Measurements from ENCODE around the gene GALR2. TPM values are rescaled to one million over a fixed set of nuclear protein-coding genes. Genes with fewer than 3 reads are reported as not detected.
"Not testable (repeated sequence)": the region's sequence is repeated elsewhere in the genome, so short reads cannot be mapped to it uniquely, and the experiment has no call there.

Gene GALR2, protein sequence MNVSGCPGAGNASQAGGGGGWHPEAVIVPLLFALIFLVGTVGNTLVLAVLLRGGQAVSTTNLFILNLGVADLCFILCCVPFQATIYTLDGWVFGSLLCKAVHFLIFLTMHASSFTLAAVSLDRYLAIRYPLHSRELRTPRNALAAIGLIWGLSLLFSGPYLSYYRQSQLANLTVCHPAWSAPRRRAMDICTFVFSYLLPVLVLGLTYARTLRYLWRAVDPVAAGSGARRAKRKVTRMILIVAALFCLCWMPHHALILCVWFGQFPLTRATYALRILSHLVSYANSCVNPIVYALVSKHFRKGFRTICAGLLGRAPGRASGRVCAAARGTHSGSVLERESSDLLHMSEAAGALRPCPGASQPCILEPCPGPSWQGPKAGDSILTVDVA
- total RNA-seq (ENCODE audit: insufficient read depth, low replicate concordance): 6.7 TPM

- DNase-seq (ENCODE audit: low spot score): no peak
These were observed at the start of gene GALR2 for GRCh38 chr17:76074390-76075363. TSS of gene GALR2 (plus strand) at chr17:76074781. CDS start at chr17:76074884, 103 bp downstream.

DNA sequence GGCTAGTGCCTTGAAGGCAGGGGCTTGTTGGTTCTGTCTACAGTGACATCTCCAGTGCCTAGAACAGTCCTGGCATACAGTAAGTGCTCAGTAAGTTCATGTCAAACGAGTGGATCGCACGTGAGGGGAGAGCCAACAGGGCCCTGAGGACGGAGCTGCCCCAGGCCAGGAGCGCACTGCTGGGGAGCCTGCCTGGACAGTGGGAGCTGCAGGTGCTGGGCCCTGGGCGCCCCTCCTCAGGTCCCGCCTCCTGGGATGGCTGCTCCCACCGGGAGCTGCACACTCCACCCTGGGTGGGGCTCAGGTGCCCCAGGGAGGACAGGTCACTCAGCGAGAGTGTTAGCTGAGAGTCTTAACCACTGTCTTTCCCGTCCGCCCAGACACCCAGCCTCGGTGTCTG lies 49.3 kb upstream of the GALR2 start:
- no peak for DNase-seq (ENCODE audit: low spot score)

DNA sequence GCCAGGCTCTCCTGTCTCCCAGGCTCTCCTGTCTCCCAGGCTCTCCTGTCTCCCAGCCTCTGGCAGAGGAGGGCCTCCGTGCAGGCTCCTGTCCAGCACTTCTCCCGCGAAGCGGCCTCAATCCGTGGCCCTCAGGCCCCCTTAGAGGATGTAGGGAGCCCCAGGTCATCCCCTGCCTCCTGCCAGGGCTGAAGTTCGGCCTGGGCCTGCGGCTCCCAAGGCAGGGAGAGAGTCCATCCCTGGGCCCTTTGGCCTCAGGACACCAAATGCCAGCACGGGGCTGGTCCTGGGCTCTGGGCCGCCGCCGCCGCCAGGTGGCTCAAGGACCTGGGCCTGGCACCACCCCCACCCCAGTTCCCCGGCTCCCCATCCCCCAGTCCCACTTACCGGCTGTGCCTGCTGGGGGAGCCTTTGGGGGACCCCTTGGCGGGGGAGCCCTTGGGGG lies 47.8 kb upstream of the GALR2 start:
- DNase-seq (ENCODE audit: low spot score): no peak

DNA sequence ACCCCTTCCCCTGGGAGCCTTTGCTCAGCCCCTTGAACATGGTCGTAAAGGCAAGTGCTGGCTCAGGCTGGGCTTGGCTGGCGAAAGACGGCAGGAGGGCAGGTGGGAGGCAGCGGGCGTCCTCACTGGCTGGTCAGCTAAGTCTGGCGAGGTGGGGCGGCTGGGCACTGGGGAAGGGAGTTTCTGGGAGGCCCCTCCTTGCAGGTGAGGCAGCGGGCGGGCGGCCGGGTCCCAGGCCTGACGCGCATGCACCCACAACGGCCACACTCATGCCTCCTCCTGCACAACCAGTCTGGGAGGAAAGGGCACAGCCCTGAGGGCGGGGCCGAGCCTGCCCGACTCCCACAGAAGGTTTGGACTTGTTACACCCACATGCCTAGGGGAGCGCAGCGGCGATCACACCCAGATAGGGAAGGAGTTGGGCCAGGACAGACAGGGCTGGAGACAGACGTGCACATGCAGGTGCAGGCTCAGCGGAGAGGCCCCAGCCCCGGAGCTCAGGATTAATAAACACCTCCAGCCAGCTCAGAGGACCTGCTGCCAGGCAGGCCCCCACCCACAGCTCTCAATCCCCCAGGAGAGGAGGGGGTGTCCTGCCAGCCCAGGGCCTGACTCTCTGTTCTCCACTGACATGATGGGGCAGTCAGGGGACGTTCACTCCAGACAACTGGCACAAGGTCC lies 47.3 kb upstream of the GALR2 start, which contains the start of gene EVPL:
Gene EVPL, minus strand, starts transcription at position 148 of the 681 bp plus-strand sequence. Its CDS starts 108 bp downstream, at position 40.
- peak; percentile 76 for DNase-seq (ENCODE audit: low spot score)

DNA sequence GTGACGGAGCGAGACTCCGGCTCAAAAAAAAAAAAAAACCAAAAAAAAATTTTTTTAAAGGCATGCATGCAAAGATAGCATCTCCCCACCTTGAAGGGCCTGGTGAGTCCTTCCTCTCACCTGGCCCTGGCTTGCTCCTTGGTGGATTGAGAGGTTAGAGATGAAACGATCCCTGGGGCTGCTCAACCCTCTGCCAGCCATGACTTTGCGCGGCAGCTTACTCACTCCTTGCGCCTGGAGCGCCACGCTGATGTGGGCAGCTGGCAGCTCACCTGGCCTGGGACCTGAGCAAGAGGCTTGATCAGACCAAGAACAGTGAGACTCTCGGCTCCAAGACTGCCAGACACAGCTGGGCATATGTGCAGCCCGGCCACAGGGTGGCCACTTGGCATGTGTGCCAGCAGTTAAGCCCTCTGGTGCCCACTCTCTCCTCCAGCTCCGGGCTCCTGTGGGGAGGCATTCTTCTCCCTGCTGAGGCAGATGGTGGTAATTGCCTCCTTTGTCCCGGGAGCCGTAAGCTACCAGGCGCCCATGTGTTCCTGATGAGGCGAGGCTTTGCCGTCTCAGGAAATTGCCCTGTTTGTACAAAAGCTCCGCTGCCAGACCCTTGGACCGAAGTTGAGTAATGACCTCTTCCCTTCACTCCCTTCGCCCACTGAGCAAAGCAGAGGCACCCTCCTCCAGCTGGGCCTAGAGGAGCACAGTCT lies 42.4 kb upstream of the GALR2 start:
- no peak for DNase-seq (ENCODE audit: low spot score)

- no peak for DNase-seq (ENCODE audit: low spot score)
These were observed 41.8 kb upstream of the GALR2 start for GRCh38 chr17:76032780-76033108.

DNA sequence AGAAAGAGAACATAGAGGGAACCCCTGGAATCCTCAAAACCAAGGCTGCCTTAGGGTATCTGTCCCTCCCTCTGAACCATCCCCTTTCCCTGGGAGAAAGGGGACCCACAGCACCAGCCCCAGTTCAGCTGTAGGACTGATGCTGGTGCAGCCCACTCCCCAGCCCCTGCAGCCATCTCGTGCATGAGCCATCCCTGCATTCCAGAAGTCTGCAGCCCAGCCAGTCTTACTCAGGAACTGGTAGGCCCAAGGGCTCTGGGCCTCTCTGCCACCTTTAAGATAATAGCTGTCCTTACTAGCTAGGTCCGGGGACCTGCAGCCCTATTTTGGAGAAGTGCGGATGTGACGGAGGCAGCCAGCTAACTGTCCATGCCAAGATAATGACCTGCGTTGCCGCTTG lies 41.4 kb upstream of the GALR2 start:
- DNase-seq (ENCODE audit: low spot score): no peak

DNA sequence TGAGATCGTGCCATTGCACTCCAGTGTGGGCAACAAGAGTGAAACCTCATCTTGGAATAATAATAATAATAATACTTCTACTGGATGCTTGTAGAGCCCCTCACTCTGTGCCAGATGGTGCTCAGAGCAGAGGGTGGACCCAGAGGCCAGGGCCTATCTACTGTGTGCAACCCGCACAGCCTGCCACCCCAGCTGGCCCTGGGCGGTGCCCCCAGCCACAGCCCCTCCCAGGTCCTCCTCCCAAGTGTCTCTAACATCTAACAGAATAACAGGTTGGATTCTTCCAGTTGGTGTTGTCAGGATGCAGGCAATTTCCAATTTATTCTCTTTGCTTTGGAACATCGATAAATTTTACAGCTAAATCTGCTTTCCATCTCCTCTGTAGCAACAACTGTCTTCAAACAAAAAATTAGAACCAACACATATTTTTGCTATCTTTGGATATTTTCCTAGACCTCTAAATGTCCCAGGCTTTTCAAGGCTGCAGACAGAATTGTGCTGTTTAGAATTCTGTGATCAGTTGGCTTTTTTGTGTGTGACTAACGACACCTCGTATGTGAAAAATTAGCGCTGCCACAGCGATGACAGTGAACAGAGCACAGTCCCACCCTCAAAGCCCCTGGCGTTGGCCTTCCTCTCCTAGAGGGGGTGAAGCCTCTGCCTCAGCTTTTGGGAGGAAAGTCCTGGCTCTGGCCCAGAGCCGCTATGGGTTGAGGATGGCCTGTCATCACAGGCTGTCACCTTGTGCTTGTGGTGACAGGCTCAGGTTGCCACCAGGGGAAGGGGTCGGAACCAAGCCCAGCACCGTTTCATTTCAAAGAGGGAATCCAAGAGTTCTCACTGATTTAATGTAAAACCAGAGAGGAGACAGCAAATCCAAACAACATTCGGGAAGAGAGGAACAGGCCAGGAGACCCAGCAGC lies 39.9 kb upstream of the GALR2 start:
- no peak for DNase-seq (ENCODE audit: low spot score)

DNA sequence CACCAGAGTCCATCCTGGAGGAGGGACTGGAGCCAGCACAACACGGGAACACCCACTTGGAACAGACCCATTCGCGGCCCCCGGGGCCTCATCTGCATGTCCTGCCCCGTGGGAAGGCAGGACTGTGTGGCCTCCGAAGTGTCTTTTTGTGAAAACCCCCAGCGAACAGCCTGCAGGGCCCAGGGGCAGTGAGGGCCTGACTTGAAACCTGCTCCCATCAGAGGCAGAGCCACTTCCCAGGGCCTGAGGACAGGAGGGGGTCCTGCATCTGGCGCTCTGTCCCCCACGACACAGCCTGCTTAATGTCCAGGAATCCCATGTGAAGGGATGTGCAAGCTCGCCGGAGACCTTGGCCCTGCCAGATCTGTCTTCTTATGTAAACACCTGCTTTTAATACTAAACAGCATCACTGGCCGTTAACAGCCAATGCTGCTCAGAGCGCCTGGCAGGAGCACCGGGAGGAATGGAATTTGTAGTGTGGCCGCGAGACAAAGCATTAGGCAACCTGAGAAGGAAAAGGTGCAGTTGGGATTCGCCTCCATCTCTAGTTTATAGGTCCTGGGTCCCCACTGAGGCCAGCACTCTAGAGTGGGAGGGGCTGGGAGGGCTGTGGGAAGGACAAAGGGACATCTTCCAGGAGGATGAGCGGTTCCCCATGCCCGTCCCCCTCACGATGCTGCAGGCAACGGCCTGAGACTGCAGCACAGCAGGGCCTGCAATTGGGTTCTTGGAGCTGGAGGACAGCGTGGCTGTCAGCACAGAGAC lies 37.9 kb upstream of the GALR2 start:
- DNase-seq (ENCODE audit: low spot score): peak; percentile 47

DNA sequence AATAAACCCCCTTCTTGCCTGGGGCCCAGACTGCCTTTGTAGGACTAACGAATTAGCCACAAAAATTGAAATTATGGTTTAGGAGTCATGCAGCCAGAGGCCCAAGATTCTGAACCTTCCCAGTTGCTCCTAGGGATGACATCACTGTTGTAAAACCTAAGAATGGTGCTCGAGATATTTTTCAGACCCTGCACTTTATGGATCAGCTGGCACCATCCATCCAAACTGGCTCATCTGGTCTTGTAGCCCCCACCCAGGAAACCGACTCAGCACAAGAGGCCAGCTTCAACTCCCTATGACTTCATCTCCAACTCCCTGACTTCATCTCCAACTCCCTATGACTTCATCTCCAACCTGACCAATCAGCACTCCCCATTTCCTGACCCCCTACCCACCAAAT lies 36.5 kb upstream of the GALR2 start:
- DNase-seq (ENCODE audit: low spot score): no peak

GRCh38 chr17:76039121-76039520 lies 35.5 kb upstream of the GALR2 start:
- no peak for DNase-seq (ENCODE audit: low spot score)

DNA sequence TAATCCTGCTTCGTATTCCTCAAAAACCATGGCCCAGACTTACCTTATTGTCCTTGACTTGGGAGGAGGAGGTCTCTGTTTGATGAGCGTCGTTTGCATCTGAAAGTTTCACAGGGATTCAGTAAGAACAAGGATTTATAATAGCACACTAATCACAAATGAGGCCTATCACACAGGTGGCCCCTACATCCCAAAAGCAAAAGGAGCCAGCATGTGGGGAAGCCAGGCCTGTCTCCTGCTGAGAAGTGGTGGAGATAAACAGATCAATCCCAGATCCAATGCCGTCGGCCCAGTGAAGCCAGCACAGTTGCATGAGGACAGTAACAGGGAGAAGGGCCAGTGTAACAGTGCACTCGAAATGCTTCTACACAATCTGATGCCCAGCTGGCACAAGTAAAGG lies 34.2 kb upstream of the GALR2 start:
- DNase-seq (ENCODE audit: low spot score): no peak

GRCh38 chr17:76042868-76043267 lies 31.7 kb upstream of the GALR2 start:
- not testable (repeated sequence) for DNase-seq (ENCODE audit: low spot score)

- not testable (repeated sequence) for DNase-seq (ENCODE audit: low spot score)
These were observed 30.0 kb upstream of the GALR2 start for GRCh38 chr17:76044475-76045007.

DNA sequence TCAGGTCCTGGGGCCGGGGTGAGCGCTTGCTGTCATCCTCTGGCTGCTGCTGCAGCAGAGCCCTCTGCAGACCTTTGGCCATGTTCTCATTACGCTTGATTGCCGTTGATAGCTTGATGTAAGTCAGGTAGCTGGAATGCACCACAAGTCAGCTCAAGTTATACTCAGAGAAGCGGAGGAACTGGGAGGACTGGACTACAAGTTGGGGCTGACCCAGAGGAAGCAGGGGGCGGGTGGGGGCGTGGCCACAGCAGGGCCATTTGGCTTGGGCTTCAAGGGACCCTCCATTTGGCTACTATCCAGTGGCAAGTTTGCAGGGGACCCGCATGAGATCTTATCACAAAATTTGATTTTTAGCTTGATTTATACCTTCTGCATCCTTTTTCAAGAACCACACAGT lies 28.5 kb upstream of the GALR2 start:
- no peak for DNase-seq (ENCODE audit: low spot score)

DNA sequence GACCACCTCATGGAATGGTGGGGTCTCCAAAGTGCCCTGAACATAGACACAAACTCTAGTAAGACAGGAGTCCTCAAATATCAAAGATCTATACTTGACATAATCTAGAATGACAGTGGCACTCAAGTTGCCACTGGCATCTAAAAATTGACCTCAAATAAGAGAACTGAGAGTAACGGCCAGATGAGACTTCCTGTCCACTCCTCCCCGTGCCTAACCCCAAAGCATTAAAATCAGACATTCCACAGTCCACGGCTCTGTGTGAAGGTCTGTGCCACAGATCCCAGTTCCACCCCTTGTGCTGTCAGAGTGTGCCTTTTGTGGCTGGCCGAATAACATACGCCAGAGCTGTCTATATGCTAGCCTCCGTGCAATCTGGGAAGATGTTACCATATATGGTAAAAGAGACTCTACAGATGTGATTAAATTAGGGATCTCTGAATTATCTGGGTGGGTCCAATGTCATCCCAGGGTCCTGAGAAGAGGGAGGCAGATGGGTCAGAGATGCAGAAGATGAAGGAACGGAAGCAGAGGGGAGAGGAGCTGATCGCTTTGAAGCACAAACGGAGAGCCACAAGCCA lies 26.5 kb upstream of the GALR2 start:
- DNase-seq (ENCODE audit: low spot score): no peak

DNA sequence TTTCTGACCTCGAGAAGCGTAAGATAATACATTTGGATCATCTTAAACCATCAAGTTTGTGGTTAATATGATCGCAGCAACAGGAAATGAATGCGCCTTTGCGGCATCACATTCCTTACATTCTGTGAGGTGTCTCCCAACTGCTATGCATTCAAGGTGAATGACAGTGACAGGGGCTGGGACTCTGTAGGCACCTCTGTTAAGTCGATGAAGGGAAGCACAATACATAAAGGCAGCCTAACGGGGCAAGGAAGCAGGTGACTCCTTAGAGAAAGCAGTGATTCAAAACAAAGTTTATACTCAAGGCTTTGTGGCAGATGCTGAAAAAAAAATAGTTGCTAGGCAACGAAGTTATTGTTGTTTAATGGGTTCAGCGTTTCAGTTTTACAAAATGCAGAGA lies 25.9 kb upstream of the GALR2 start:
- no peak for DNase-seq (ENCODE audit: low spot score)

DNA sequence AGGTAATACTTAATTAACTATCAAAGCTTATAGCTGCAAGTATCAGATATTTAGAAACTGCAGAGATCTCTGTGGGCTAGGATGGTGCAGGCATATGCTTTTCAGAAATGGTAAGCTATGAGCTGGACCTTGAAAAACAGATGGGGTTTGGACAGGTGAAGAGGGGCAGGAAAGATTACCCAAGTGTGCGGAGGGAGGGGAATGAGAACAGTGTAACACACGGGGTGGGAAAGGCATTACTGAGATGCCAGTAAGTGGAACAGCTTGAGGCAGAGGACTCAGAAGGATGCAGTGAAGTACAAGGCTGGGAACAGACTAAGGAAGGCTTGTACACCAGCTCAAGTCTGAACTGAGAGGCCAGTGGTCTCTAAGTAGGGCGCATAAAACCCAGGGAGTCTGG lies 25.3 kb upstream of the GALR2 start:
- DNase-seq (ENCODE audit: low spot score): no peak

All from umbilical cord (tissue), 2 donors.